GM19467 (cell line): Measurements from ENCODE around the gene SCLY.

Experiments used
- ATAC-seq: cut with Tn5 transposase; IDR thresholded peaks from one replicate; pipeline ENCODE4 v1.9.1; 2021; ENCODE audit warnings: mild to moderate bottlenecking, moderate library complexity; ENCODE audit not compliant: unreplicated experiment

Gene SCLY

GRCh38 chr2:238069021-238069709, 8.4 kb downstream of the SCLY start:
- ATAC-seq: no peak

- no peak for ATAC-seq
Observed at GRCh38 chr2:238069877-238070276, 9.1 kb downstream of the SCLY start.

- ATAC-seq: no peak
Observed at GRCh38 chr2:238075397-238075796, 14.6 kb downstream of the SCLY start.

- ATAC-seq: no peak
Observed at GRCh38 chr2:238077292-238077691, 16.5 kb downstream of the SCLY start.

- ATAC-seq: no peak
Observed at GRCh38 chr2:238079874-238080327, 19.1 kb downstream of the SCLY start.

- no peak for ATAC-seq
Observed at GRCh38 chr2:238080518-238080917, 19.7 kb downstream of the SCLY start.

- ATAC-seq: no peak
Observed at GRCh38 chr2:238081150-238081549, 20.3 kb downstream of the SCLY start.

GRCh38 chr2:238081561-238081960, 20.8 kb downstream of the SCLY start:
- ATAC-seq: no peak

GRCh38 chr2:238082151-238082550, 21.4 kb downstream of the SCLY start:
- no peak for ATAC-seq

- ATAC-seq: no peak
Observed at GRCh38 chr2:238082827-238083226, 22.0 kb downstream of the SCLY start.

GRCh38 chr2:238083919-238084318, 23.1 kb downstream of the SCLY start:
- no peak for ATAC-seq

- ATAC-seq: no peak
Observed at GRCh38 chr2:238084761-238085160, 24.0 kb downstream of the SCLY start.

GRCh38 chr2:238085899-238086298, 25.1 kb downstream of the SCLY start:
- no peak for ATAC-seq

- no peak for ATAC-seq
Observed at GRCh38 chr2:238087211-238087610, 26.4 kb downstream of the SCLY start.

- ATAC-seq: no peak
Observed at GRCh38 chr2:238090887-238091286, 30.1 kb downstream of the SCLY start.

- no peak for ATAC-seq
Observed at GRCh38 chr2:238091436-238092060, 30.7 kb downstream of the SCLY start.

- ATAC-seq: no peak
Observed at GRCh38 chr2:238092486-238093035, 31.8 kb downstream of the SCLY start.

GRCh38 chr2:238093181-238094140, 32.7 kb downstream of the SCLY start:
- no peak for ATAC-seq

GRCh38 chr2:238094438-238095022, 33.7 kb downstream of the SCLY start:
- ATAC-seq: no peak

- no peak for ATAC-seq
Observed at GRCh38 chr2:238095143-238095542, 34.3 kb downstream of the SCLY start.
